Mesenchymal stem cell (in vitro differentiated cells and primary cell): Measurements from ENCODE around the gene IL1R2.

Experiments
- DNase-seq: peaks from one replicate; pipeline ENCODE4 v3.0.0-alpha.2; 2013
- H2AFZ ChIP-seq: one replicate; pipeline ENCODE4 v1.6.1; 2013; ENCODE audit warnings: low read depth, mild to moderate bottlenecking, control low read depth, inconsistent platforms, low read length, moderate library complexity
- H2AK5ac ChIP-seq: 2 replicates; pipeline ENCODE4 v1.6.1; 2013; ENCODE audit warnings: low read length, moderate library complexity, mild to moderate bottlenecking, inconsistent platforms; ENCODE audit not compliant: severe bottlenecking
- H2BK120ac ChIP-seq: one replicate; pipeline ENCODE4 v1.6.1; 2013; ENCODE audit warnings: low read depth, mild to moderate bottlenecking, inconsistent platforms, low read length, moderate library complexity
- H2BK12ac ChIP-seq, 2 experiments: one replicate each; pipeline ENCODE4 v1.6.1; 2013; ENCODE audit warnings: inconsistent platforms in 2 of 2, low read length in 2 of 2, mild to moderate bottlenecking in 2 of 2, moderate library complexity in 2 of 2, control low read depth in 1 of 2
- H2BK15ac ChIP-seq: one replicate; pipeline ENCODE4 v1.6.1; 2013; ENCODE audit warnings: mild to moderate bottlenecking, low read depth, inconsistent platforms; ENCODE audit not compliant: poor library complexity, severe bottlenecking
- H2BK5ac ChIP-seq: 2 replicates; pipeline ENCODE4 v1.6.1; 2013; ENCODE audit warnings: low read depth, mild to moderate bottlenecking, low read length, control low read depth, inconsistent platforms; ENCODE audit not compliant: poor library complexity, severe bottlenecking
- H3K14ac ChIP-seq, 2 experiments: one replicate each; pipeline ENCODE4 v1.6.1; 2013; ENCODE audit warnings: inconsistent platforms in 2 of 2, low read length in 2 of 2, control low read depth in 1 of 2, mild to moderate bottlenecking in 1 of 2, moderate library complexity in 1 of 2
- H3K18ac ChIP-seq, 2 experiments: one replicate each; pipeline ENCODE4 v1.6.1; 2013; ENCODE audit warnings: inconsistent platforms in 2 of 2, low read length in 2 of 2, control low read depth in 1 of 2, low read depth in 1 of 2, mild to moderate bottlenecking in 1 of 2
- H3K23ac ChIP-seq, 2 experiments: one replicate each; pipeline ENCODE4 v1.6.1; 2013; ENCODE audit warnings: inconsistent platforms in 2 of 2, low read length in 2 of 2, mild to moderate bottlenecking in 2 of 2, moderate library complexity in 2 of 2, control low read depth in 1 of 2
- H3K27ac ChIP-seq: 2 replicates; pipeline ENCODE4 v1.5.1; 2013; ENCODE audit warnings: mild to moderate bottlenecking, moderate library complexity, low read length, control low read depth, inconsistent platforms; ENCODE audit not compliant: poor library complexity, severe bottlenecking
- H3K27me3 ChIP-seq, 2 experiments: 2 replicates each; pipeline versions ENCODE4 v1.6.1 to v1.7.0; 2013; ENCODE audit warnings: low read length in 2 of 2, mild to moderate bottlenecking in 2 of 2, moderate library complexity in 2 of 2, control low read depth in 1 of 2, inconsistent platforms in 1 of 2; ENCODE audit not compliant: control insufficient read depth in 1 of 2, insufficient read depth in 1 of 2
- H3K36me3 ChIP-seq, 2 experiments: 2 replicates each; pipeline versions ENCODE4 v1.6.1 to v1.7.0; 2013; ENCODE audit warnings: low read length in 2 of 2, control low read depth in 1 of 2, inconsistent platforms in 1 of 2, low read depth in 1 of 2, mild to moderate bottlenecking in 1 of 2; ENCODE audit not compliant: insufficient read depth in 2 of 2, control insufficient read depth in 1 of 2
- H3K4ac ChIP-seq, 2 experiments: one replicate each; pipeline ENCODE4 v1.6.1; 2013; ENCODE audit warnings: inconsistent platforms in 2 of 2, low read length in 2 of 2, mild to moderate bottlenecking in 2 of 2, moderate library complexity in 2 of 2, control low read depth in 1 of 2, low read depth in 1 of 2
- H3K4me1 ChIP-seq: 2 replicates; pipeline ENCODE4 v1.6.1; 2013; ENCODE audit warnings: low read depth, low read length, control low read depth; ENCODE audit not compliant: control insufficient read depth, insufficient read depth
- H3K4me2 ChIP-seq: 2 replicates; pipeline ENCODE4 v1.6.1; 2013; ENCODE audit warnings: low read length, mild to moderate bottlenecking, inconsistent platforms; ENCODE audit not compliant: poor library complexity, severe bottlenecking
- H3K4me3 ChIP-seq, 2 experiments: 2 replicates each; pipeline versions ENCODE4 v1.5.1 to v1.7.0; 2013; ENCODE audit warnings: low read length in 2 of 2, mild to moderate bottlenecking in 2 of 2, control low read depth in 1 of 2, low read depth in 1 of 2; ENCODE audit not compliant: insufficient read depth in 1 of 2
- H3K79me1 ChIP-seq: replicated peaks from 2 replicates; pipeline ENCODE4 v1.6.1; 2013; ENCODE audit warnings: mild to moderate bottlenecking, control low read depth, low read length, inconsistent platforms; ENCODE audit not compliant: poor library complexity, severe bottlenecking
- H3K9ac ChIP-seq: 2 replicates; pipeline ENCODE4 v1.7.0; 2013; ENCODE audit warnings: mild to moderate bottlenecking, low read length, moderate library complexity
- H3K9me3 ChIP-seq: 2 replicates; pipeline ENCODE4 v1.7.0; 2013; ENCODE audit warnings: mild to moderate bottlenecking, low read length; ENCODE audit not compliant: control insufficient read depth
- H4K8ac ChIP-seq: one replicate; pipeline ENCODE4 v1.6.1; 2013; ENCODE audit warnings: inconsistent platforms, mild to moderate bottlenecking, low read length, moderate library complexity
- H4K91ac ChIP-seq: one replicate; pipeline ENCODE4 v1.6.1; 2013; ENCODE audit warnings: mild to moderate bottlenecking, low read length, inconsistent platforms
- WGBS: methylation state at CpG from one replicate; pipeline ENCODE4 v1.1.7; 2013; ENCODE audit warnings: mixed read lengths; 5-methylcytosine and 5-hydroxymethylcytosine counted together

Gene IL1R2

GRCh38 chr2:101948625-101949155, 43.1 kb upstream of the IL1R2 start:
- Histone ChIP-seq H2AFZ (no peak overlapping the region), H3K18ac (no peak overlapping the region), H3K79me1 (no peaks in the 10 kb centered on the region), H2BK15ac (peak overlapping the region; percentile 41), H3K9me3 (peaks cover 6% of the 10 kb centered on the region), H2BK5ac (no peak overlapping the region), H3K4me2 (no peak overlapping the region), H4K8ac (no peak overlapping the region), H2AK5ac (no peak overlapping the region), H3K4me1 (no peaks in the 10 kb centered on the region), H3K4me3 (no peak overlapping the region), H3K14ac (no peak overlapping the region), H2BK120ac (no peak overlapping the region), H4K91ac (no peak overlapping the region), H2BK12ac (no peak overlapping the region), H3K23ac (no peak overlapping the region), H3K27ac (no peak overlapping the region), H3K27me3 (no peaks in the 10 kb centered on the region), H3K9ac (no peak overlapping the region), H3K36me3 (no peaks in the 10 kb centered on the region), H3K4ac (no peak overlapping the region)
- DNase-seq: no peak

DNA sequence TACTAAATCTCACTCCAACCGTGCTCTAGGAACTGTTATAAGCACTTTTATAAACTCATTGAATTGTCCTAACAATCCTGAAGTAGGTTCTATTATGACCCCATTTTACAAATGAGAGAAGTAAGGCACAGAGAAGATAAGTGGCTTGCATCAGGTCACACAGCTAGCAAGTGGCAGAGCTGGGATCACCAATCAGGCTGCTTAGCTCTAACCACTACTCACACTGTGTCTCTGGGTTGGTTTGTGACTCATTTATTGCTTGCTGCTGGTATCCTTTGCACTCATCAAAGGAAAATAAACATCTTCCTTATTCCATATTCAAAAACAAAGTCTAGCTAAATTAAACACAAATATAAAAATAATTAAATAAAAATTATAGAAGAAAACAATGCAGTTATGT, 42.5 kb upstream of the IL1R2 start:
- no peak overlapping the region for H2AK5ac ChIP-seq
- peak; percentile 33 for DNase-seq
- H3K4me2 ChIP-seq: no peak overlapping the region
- no peak overlapping the region for H2BK120ac ChIP-seq
- no peak overlapping the region for H3K23ac ChIP-seq
- no peaks in the 10 kb centered on the region for H3K4me1 ChIP-seq
- no peak overlapping the region for H2BK5ac ChIP-seq
- no peak overlapping the region for H3K27ac ChIP-seq
- H3K79me1 ChIP-seq: no peaks in the 10 kb centered on the region
- no peak overlapping the region for H3K4ac ChIP-seq
- no peak overlapping the region for H4K91ac ChIP-seq
- H3K27me3 ChIP-seq: no peaks in the 10 kb centered on the region
- H3K36me3 ChIP-seq: no peaks in the 10 kb centered on the region
- no peak overlapping the region for H4K8ac ChIP-seq
- no peak overlapping the region for H3K9ac ChIP-seq
- no peak overlapping the region for H3K4me3 ChIP-seq
- H2BK12ac ChIP-seq: no peak overlapping the region
- 100% methylated on average over 1 of the region's 1 CpG for WGBS
- H3K18ac ChIP-seq: no peak overlapping the region
- H3K14ac ChIP-seq: no peak overlapping the region
- H2BK15ac ChIP-seq: no peak overlapping the region
- H2AFZ ChIP-seq: no peak overlapping the region
- peaks cover 6% of the 10 kb centered on the region for H3K9me3 ChIP-seq

DNA sequence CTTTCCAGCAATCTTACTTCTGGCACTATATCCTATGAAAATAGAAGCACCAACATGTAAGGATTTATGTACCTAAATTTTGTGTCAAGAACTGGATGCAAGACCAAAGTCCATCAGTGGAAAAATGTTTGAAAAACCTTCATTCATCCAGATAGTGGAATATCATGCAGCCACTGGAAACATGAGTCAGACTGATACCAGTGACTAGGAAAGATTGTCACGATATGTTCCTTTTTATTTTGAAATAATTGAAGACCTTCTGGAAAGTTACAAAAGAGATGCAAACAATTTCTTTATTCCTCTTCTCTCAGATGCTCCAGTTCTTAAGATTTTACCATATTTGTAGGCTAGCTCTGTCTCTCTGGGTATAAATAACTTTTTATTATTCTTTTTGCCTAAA, 40.5 kb upstream of the IL1R2 start:
- H3K79me1 ChIP-seq: no peaks in the 10 kb centered on the region
- H2AFZ ChIP-seq: no peak overlapping the region
- no peaks in the 10 kb centered on the region for H3K4me1 ChIP-seq
- H4K8ac ChIP-seq: no peak overlapping the region
- DNase-seq: no peak
- no peak overlapping the region for H3K27ac ChIP-seq
- no peak overlapping the region for H2BK15ac ChIP-seq
- H3K23ac ChIP-seq: no peak overlapping the region
- peaks cover 0 to 4% of the 10 kb centered on the region in 2 experiments for H3K27me3 ChIP-seq
- no peak overlapping the region for H3K9ac ChIP-seq
- no peak overlapping the region for H2BK5ac ChIP-seq
- no peaks in the 10 kb centered on the region for H3K36me3 ChIP-seq
- H3K14ac ChIP-seq: no peak overlapping the region
- no peak overlapping the region for H3K18ac ChIP-seq
- H2BK120ac ChIP-seq: no peak overlapping the region
- no peak overlapping the region for H3K4ac ChIP-seq
- peaks cover 6% of the 10 kb centered on the region for H3K9me3 ChIP-seq
- no peak overlapping the region for H3K4me3 ChIP-seq
- H2BK12ac ChIP-seq: no peak overlapping the region
- H2AK5ac ChIP-seq: no peak overlapping the region
- H3K4me2 ChIP-seq: no peak overlapping the region
- no peak overlapping the region for H4K91ac ChIP-seq
- no CpG with 5 or more reads among the region's 1 CpG for WGBS

GRCh38 chr2:101952551-101952950, 39.2 kb upstream of the IL1R2 start:
- H3K4ac ChIP-seq: no peak overlapping the region
- H3K9ac ChIP-seq: no peak overlapping the region
- no peak overlapping the region for H2AFZ ChIP-seq
- no peaks in the 10 kb centered on the region for H3K36me3 ChIP-seq
- no peak overlapping the region for H2BK120ac ChIP-seq
- H3K18ac ChIP-seq: no peak overlapping the region
- 96% methylated on average over 1 of the region's 1 CpG for WGBS
- H2AK5ac ChIP-seq: no peak overlapping the region
- no peak overlapping the region for H4K8ac ChIP-seq
- no peak overlapping the region for H2BK15ac ChIP-seq
- no peak overlapping the region for H2BK12ac ChIP-seq
- no peak overlapping the region for H2BK5ac ChIP-seq
- peaks cover 6% of the 10 kb centered on the region for H3K9me3 ChIP-seq
- H3K4me3 ChIP-seq: no peak overlapping the region
- H3K4me1 ChIP-seq: no peaks in the 10 kb centered on the region
- no peak overlapping the region for H4K91ac ChIP-seq
- H3K79me1 ChIP-seq: no peaks in the 10 kb centered on the region
- H3K23ac ChIP-seq: no peak overlapping the region
- peaks cover 0 to 4% of the 10 kb centered on the region in 2 experiments for H3K27me3 ChIP-seq
- no peak overlapping the region for H3K27ac ChIP-seq
- H3K14ac ChIP-seq: no peak overlapping the region
- no peak overlapping the region for H3K4me2 ChIP-seq
- DNase-seq: no peak
